NB4 (cell line): ENCODE measurements around the gene C12orf60.

Source experiments
- DNase-seq: peaks from one replicate; pipeline ENCODE4 v3.0.0; 2010; ENCODE audit warnings: low read depth
- H3K4me3 ChIP-seq: one replicate; pipeline ENCODE4 v1.5.1; 2011; ENCODE audit warnings: mild to moderate bottlenecking, low read depth, low read length, moderate library complexity
- CTCF ChIP-seq: IDR thresholded peaks from one replicate; pipeline ENCODE4 v1.5.1; 2012; ENCODE audit warnings: low read depth, low read length
- MYC ChIP-seq: IDR thresholded peaks from 2 replicates; pipeline ENCODE4 v1.6.1; 2011; ENCODE audit warnings: low read depth, low read length
- POLR2A ChIP-seq: IDR thresholded peaks from 2 replicates; pipeline ENCODE4 v1.6.1; 2011; ENCODE audit warnings: mild to moderate bottlenecking; ENCODE audit not compliant: insufficient read length; ENCODE audit errors: extremely low read depth
- TF ChIP-seq, protein P1 (sequence below): IDR thresholded peaks from 2 replicates; pipeline ENCODE4 v1.6.1; 2011; ENCODE audit warnings: low read depth, low read length

C12orf60 gene

GRCh38 chr12:14811486-14811885, 8.0 kb downstream of the C12orf60 start:
- DNase-seq, result no peak
- H3K4me3 ChIP-seq, result no peak overlapping the region
- TF ChIP-seq CTCF (no peak), POLR2A (no peak), MYC (no peak)
- TF ChIP-seq, protein P1, sequence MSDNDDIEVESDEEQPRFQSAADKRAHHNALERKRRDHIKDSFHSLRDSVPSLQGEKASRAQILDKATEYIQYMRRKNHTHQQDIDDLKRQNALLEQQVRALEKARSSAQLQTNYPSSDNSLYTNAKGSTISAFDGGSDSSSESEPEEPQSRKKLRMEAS, result no peak

DNA sequence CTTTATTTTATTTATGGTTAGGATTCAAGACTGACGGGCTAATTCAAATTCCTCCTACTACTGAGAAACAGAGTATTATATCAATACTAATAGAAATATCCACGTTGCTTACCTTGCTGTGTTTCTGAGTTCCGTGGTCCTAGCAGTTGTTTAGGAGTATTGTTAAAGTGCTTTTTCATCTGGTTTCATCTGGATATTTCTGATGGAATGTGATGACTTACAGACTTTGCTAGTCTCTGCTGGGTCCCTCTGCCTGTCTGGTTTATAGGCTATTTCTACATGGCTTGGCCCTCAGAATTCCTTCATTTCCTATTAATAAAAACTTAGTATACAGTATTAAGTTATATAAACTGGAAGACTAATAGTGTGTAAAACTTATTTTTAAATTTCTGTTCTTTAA, 10.5 kb downstream of the C12orf60 start, which contains the start of gene SMCO3:
SMCO3 (minus strand) TSS at position 169 of the 400 bp plus-strand sequence. CDS start 7,502 bp downstream, outside the sequence.
- TF ChIP-seq POLR2A (no peak), MYC (no peak), CTCF (no peak)
- TF ChIP-seq, protein P1, result no peak
- DNase-seq, result no peak
- H3K4me3 ChIP-seq, result no peak within 1 kb of the TSS

DNA sequence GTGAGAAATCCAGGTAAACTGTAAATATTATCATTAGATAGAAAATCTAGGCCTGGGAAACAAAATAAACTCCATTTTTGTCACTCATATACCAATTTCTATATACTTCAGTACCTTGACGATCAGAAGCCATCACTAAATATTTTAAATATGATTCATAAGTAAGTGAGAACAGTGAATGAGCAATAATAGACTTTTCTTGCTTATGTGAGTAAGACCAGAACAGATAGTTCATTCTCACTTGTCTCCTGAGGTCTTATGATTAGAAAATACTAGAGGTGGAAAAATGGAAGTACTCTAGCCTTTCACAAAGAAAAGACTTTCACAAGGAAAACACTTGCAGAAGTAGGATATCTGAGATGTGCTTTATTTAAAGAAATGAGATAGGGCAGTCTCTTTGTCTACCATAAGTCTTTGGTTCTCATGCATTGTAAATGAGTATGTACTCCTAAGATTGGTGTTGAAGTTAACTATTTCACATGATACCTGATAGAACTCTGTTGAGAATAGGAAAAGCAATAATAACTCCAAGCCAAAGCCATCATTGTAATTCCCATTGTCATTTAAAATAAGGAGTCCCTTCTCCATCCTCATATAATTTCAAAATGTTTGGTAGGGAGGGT, 20.7 kb downstream of the C12orf60 start:
- DNase-seq, result no peak
- TF ChIP-seq MYC (no peak), POLR2A (no peak), CTCF (no peak)
- TF ChIP-seq, protein P1, result no peak
- H3K4me3 ChIP-seq, result no peak overlapping the region

DNA sequence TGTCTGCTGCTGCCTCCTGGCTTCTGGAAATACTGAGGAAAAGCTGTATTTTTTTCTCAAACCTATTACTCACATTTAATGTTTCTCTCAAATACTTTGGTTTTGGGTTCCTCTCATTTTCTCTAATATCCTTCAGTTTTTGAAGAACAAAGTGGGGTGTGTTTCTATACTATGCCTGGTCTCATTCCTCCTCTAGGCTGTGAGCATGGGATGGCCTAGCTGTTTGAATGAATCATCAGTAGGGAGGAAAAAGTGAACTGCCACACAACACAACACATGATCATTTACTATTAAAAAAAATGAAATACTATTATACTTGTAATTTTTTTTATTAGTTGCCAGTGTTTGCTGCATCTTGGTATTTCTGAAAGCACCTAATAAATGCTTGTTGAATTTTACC, 21.8 kb downstream of the C12orf60 start:
- DNase-seq, result no peak
- no peak for TF ChIP-seq CTCF
- no peak for TF ChIP-seq POLR2A
- no peak for TF ChIP-seq MYC
- TF ChIP-seq, protein P1, result no peak
- H3K4me3 ChIP-seq, result no peak overlapping the region

DNA sequence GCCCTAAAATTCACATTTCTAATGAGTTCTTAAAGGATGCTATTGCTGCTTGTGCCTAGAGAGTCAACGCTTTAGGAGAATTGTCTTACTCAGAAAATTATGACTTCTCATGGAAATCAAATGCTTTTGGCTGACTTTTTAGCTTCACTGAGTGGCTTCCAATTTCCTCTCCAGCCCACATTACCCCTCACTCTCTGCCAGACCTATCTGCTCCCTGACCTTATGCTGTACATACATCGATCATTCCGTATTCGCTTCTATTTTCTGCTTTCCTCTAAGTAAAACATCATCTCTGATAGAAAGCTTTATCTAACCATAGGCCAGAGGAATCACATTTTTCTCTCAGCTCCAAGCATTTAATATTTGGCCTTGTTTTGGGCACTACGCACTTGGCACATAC, 23.0 kb downstream of the C12orf60 start:
- no peak for DNase-seq
- H3K4me3 ChIP-seq, result no peak overlapping the region
- TF ChIP-seq POLR2A (no peak), CTCF (no peak), MYC (no peak)
- TF ChIP-seq, protein P1, result no peak
